ENCODE results near the gene DDX55.

DNA sequence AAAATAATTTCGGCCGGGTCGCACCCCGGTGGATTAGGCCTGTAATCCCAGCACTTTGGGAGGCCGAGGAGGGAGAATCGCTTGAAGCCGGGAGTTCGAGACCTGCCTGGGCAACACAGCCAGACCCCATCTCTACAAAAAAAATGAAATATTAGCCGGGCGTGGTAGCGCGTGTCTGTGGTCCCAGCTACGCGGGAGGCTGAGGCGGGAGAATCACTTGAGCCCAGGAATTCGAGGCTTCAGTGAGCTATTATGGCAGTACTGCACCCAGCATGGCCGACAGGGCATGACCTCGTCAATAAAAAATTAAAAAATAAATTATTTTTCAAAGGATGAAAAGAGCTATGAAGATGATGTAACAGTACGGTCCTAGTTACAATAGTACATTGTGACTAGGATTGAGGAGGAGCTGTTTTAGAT lies 32.3 kb downstream of the DDX55 start:
- no peak for TF ChIP-seq CTCF (optimal IDR thresholded peaks at IDR 0.05 in 1 of 3, IDR thresholded peaks at IDR 0.05 in 1 of 3, conservative IDR thresholded peaks at IDR 0.05 in 1 of 3; ENCODE audit: extremely low read depth in 1 of 3, insufficient read depth in 2 of 3, low read length in 3 of 3)
- TF ChIP-seq EZH2 (IDR thresholded peaks at IDR 0.05; ENCODE audit: low read length): no peak
